K562 (cell line): ENCODE results near the gene DCUN1D4. TPM values are rescaled to one million over a fixed set of nuclear protein-coding genes. Genes with fewer than 3 reads are reported as not detected.
A peak's percentile ranks its signal among the peaks of the same experiment; 100 is the strongest.

Source experiments
- ATAC-seq: fragments of 200-7000 bp; cut with Tn5 transposase; 3 replicates; pipeline ENCODE4 v1.9.1; 2020; ENCODE audit warnings: moderate library complexity
- BruUV-seq: library from RNA; stranded (reverse); fragments of 400-500 nt; replicated peaks from 2 replicates; lab custom pipeline; 2021; lab: Mats Ljungman, UMichigan
- CTCF ChIA-PET: fragments of 300-600 bp; formaldehyde crosslinking; extraction: SDS; loops from one replicate; lab custom pipeline; 2021; ENCODE audit warnings: low intra/inter-chr PET ratio; lab: Yijun Ruan, JAX
- POLR2A ChIA-PET: fragments of 300-600, 350-650 bp; sonication (Branson Sonifier 250); formaldehyde crosslinking; extraction: SDS; loops from one replicate; lab custom pipeline; 2021; ENCODE audit warnings: antibody characterized with exemption, inconsistent platforms; lab: Yijun Ruan, JAX
- DNase-seq, 4 experiments: peaks; one replicate each; pipeline versions ENCODE4 v3.0.0 to v3.0.0-alpha.2; 2011 to 2018; ENCODE audit warnings: low spot score in 3 of 4, mixed read lengths in 3 of 4; ENCODE audit errors: extremely low read depth in 1 of 4
- FAIRE-seq: peaks from 2 replicates; lab custom pipeline; 2011; peaks lifted over from hg19 to GRCh38; lab: Jason Lieb, UNC
- H2AFZ ChIP-seq: 2 replicates; pipeline ENCODE4 v1.6.0; 2011; ENCODE audit warnings: low read depth, low read length, control low read depth, inconsistent platforms
- H3K27ac ChIP-seq: fragments of 200-600 bp; 3 replicates; pipeline ENCODE4 v1.8.0; 2011; ENCODE audit warnings: low read depth, mild to moderate bottlenecking, control low read depth, inconsistent platforms, low read length, moderate library complexity, mixed read lengths; ENCODE audit errors: extremely low read depth
- H3K27me3 ChIP-seq, 2 experiments: fragments of 300-600 bp in 1 of 2; 2 replicates in 1 of 2; 3 replicates in 1 of 2; pipeline versions ENCODE4 v1.6.0 to v1.8.0; 2011; ENCODE audit warnings: inconsistent platforms in 2 of 2, low read length in 2 of 2, mild to moderate bottlenecking in 1 of 2, mixed read lengths in 1 of 2, moderate library complexity in 1 of 2; ENCODE audit not compliant: control insufficient read depth in 2 of 2, insufficient read depth in 2 of 2
- H3K36me3 ChIP-seq: fragments of 300-600 bp; 3 replicates; pipeline ENCODE4 v1.8.0; 2011; ENCODE audit warnings: mild to moderate bottlenecking, low read length, inconsistent platforms; ENCODE audit not compliant: control insufficient read depth, insufficient read depth
- H3K4me1 ChIP-seq, 2 experiments: fragments of 200-600 bp in 1 of 2; replicated peaks in 1 of 2; 2 replicates in 1 of 2; 3 replicates in 1 of 2; pipeline versions ENCODE4 v1.5.1 to v1.8.0; 2011; ENCODE audit warnings: inconsistent platforms in 2 of 2, low read length in 2 of 2, mild to moderate bottlenecking in 1 of 2, mixed read lengths in 1 of 2, moderate library complexity in 1 of 2; ENCODE audit not compliant: control insufficient read depth in 2 of 2, insufficient read depth in 2 of 2
- H3K4me2 ChIP-seq: 2 replicates; pipeline ENCODE4 v1.6.1; 2011; ENCODE audit warnings: low read length, control low read depth, inconsistent platforms, mixed read lengths; ENCODE audit not compliant: insufficient read depth
- H3K4me3 ChIP-seq: fragments of 200-600 bp; sonication (generic), shearing (Covaris generic); 2 replicates; pipeline ENCODE4 v1.5.1; 2016; ENCODE audit warnings: control low read depth, inconsistent platforms
- H3K79me2 ChIP-seq: fragments of 200-600 bp; 3 replicates; pipeline ENCODE4 v1.8.0; 2011; ENCODE audit warnings: low read length, inconsistent platforms; ENCODE audit not compliant: control insufficient read depth, insufficient read depth
- H3K9ac ChIP-seq, 2 experiments: 2 replicates each; pipeline versions ENCODE4 v1.6.0 to v1.6.1; 2011; ENCODE audit warnings: low read depth in 2 of 2, low read length in 2 of 2, control low read depth in 1 of 2, inconsistent platforms in 1 of 2, mild to moderate bottlenecking in 1 of 2, mixed read lengths in 1 of 2; ENCODE audit not compliant: insufficient read depth in 1 of 2
- H3K9me1 ChIP-seq: one replicate; pipeline ENCODE4 v1.6.0; 2011; ENCODE audit warnings: inconsistent platforms, mild to moderate bottlenecking, low read length, moderate library complexity; ENCODE audit not compliant: control insufficient read depth, insufficient read depth
- H3K9me3 ChIP-seq: replicated peaks from 2 replicates; pipeline ENCODE4 v1.5.1; 2011; ENCODE audit warnings: low read depth, low read length, inconsistent platforms; ENCODE audit not compliant: control insufficient read depth, insufficient read depth
- H4K20me1 ChIP-seq: replicated peaks from 2 replicates; pipeline ENCODE4 v1.6.1; 2011; ENCODE audit warnings: low read length, inconsistent platforms, mixed read lengths; ENCODE audit not compliant: control insufficient read depth, insufficient read depth
- RAD51 ChIP-seq: fragments of 450-650 bp; IDR thresholded peaks from 2 replicates; pipeline ENCODE4 v1.7.1; 2016; ENCODE audit warnings: low read depth, mild to moderate bottlenecking, borderline replicate concordance
- TAF1 ChIP-seq: IDR thresholded peaks from 2 replicates; pipeline ENCODE4 v1.6.1; 2011; ENCODE audit warnings: mild to moderate bottlenecking, low read length, moderate library complexity; ENCODE audit not compliant: insufficient read depth, control insufficient read depth, severe bottlenecking; ENCODE audit errors: extremely low read depth
- YY1 ChIP-seq, 3 experiments: IDR thresholded peaks; 2 replicates each; pipeline ENCODE4 v1.6.1; 2011; ENCODE audit warnings: low read length in 2 of 3, mild to moderate bottlenecking in 2 of 3, moderate library complexity in 2 of 3, borderline replicate concordance in 1 of 3, control low read depth in 1 of 3, low read depth in 1 of 3; ENCODE audit not compliant: insufficient read depth in 3 of 3, insufficient replicate concordance in 2 of 3, control insufficient read depth in 1 of 3, insufficient read length in 1 of 3; ENCODE audit errors: extremely low read depth in 1 of 3
- WGBS: fragments of 100-300 bp; shearing (Covaris generic); methylation state at CpG from one replicate; pipeline ENCODE4 v1.1.6; 2016; ENCODE audit warnings: low coverage, mixed read lengths; ENCODE audit not compliant: insufficient coverage; ENCODE audit errors: missing lambda C conversion rate; 5-methylcytosine and 5-hydroxymethylcytosine counted together
- in situ Hi-C: fragments of 300-500 bp; cut with MboI; formaldehyde crosslinking; loops from 4 replicates; pipeline ENCODE4 v1.15.0; 2018; ENCODE audit warnings: inconsistent platforms, mixed read lengths
- intact Hi-C: fragments of 100-400 bp; cut with micrococcal nuclease; formaldehyde crosslinking; loops from 2 replicates; pipeline ENCODE4 v1.14.2; 2022
- polyA plus RNA-seq, 8 experiments: library from polyadenylated mRNA; depleted of rRNA in 4 of 8; stranded (reverse) in 5 of 8; unstranded in 3 of 8; fragments of >200 nt; fragmentation: Nextera tagmentation in 2 of 8; fragmentation: Illumina TruSeq in 1 of 8; extraction: Ambion mirVana in 2 of 8; extraction: Trizol in 1 of 8; gene quantifications; 2 replicates each; pipeline versions ENCODE4 v1.2.1 to v1.2.3, GENCODE V29; 2011 to 2014; ENCODE audit warnings: inconsistent platforms in 1 of 8, missing spikeins in 1 of 8
- total RNA-seq, 7 experiments: library from RNA; depleted of rRNA in 6 of 7; stranded (reverse); fragments of >200 nt in 6 of 7; fragmentation: Illumina TruSeq in 2 of 7; extraction: Trizol in 2 of 7; gene quantifications; 2 replicates each; pipeline versions ENCODE4 v1.2.1 to v1.2.3, GENCODE V29; 2011 to 2021; ENCODE audit warnings: low replicate concordance in 1 of 7
- TF ChIP-seq, protein P1 (sequence below): fragments of 450-650 bp; IDR thresholded peaks from 2 replicates; pipeline ENCODE4 v1.6.1; 2016; ENCODE audit warnings: mild to moderate bottlenecking, moderate library complexity

Gene DCUN1D4
- total and polyA plus RNA-seq, 9 of the 15 experiments (the other 6 are each of a cell fraction or from before 2014, with no cell fraction given) = 15.1 to 73.5 (median 23.0) TPM

DNA sequence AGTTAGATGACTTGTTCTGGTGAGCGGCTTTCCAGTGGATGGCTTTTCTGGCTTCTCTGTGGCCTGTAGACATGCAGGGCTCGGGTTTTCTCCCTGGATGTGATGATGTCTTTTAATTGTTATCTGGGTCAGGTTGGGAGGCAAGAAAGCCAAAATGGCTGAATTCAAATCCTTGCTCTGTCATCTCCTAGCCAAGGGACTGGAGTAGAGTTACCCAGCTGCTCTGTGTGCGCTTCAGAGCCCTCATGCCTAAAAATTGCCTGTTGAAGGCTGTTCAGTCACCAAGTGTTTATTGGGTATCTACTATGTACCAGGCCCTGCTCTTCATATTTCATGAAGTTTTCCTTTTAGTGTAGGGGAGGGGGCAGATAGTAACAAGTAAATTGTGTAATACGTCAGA, 7.3 kb downstream of the DCUN1D4 start:
- Histone ChIP-seq H3K9ac (no peak overlapping the region), H3K4me2 (no peak overlapping the region), H3K27me3 (no peaks in the 10 kb centered on the region), H3K36me3 (peaks cover 27% of the 10 kb centered on the region; the same call in 1 of the 3 replicates), H3K4me3 (no peak overlapping the region), H2AFZ (no peak overlapping the region), H3K27ac (no peak overlapping the region), H3K9me3 (no peaks in the 10 kb centered on the region), H4K20me1 (peaks cover 18% of the 10 kb centered on the region), H3K4me1 (peaks cover 18 to 36% of the 10 kb centered on the region in 2 experiments; a peak in 4 of 5 replicates), H3K9me1 (peaks cover 4% of the 10 kb centered on the region)
- DNase-seq (no peak), FAIRE-seq (no peak), ATAC-seq (peak; percentile 9)
- CTCF ChIA-PET = no interaction called here
- in situ Hi-C loops = no loop called here
- intact Hi-C loops = no loop called here
- BruUV-seq = no TSS peak
- POLR2A ChIA-PET = no interaction called here
- WGBS = 86% methylated on average over 4 of the region's 4 CpGs
- TF ChIP-seq RAD51 (no peak), TAF1 (no peak), YY1 (IDR thresholded peaks at IDR 0.05; ENCODE audit: borderline replicate concordance in 1 of 3, control insufficient read depth in 1 of 3, extremely low read depth in 1 of 3, insufficient read depth in 3 of 3, insufficient read length in 1 of 3, insufficient replicate concordance in 2 of 3, low read depth in 1 of 3, low read length in 2 of 3) (peak in 1 of 3 experiments; percentile 36)
- TF ChIP-seq, protein P1, sequence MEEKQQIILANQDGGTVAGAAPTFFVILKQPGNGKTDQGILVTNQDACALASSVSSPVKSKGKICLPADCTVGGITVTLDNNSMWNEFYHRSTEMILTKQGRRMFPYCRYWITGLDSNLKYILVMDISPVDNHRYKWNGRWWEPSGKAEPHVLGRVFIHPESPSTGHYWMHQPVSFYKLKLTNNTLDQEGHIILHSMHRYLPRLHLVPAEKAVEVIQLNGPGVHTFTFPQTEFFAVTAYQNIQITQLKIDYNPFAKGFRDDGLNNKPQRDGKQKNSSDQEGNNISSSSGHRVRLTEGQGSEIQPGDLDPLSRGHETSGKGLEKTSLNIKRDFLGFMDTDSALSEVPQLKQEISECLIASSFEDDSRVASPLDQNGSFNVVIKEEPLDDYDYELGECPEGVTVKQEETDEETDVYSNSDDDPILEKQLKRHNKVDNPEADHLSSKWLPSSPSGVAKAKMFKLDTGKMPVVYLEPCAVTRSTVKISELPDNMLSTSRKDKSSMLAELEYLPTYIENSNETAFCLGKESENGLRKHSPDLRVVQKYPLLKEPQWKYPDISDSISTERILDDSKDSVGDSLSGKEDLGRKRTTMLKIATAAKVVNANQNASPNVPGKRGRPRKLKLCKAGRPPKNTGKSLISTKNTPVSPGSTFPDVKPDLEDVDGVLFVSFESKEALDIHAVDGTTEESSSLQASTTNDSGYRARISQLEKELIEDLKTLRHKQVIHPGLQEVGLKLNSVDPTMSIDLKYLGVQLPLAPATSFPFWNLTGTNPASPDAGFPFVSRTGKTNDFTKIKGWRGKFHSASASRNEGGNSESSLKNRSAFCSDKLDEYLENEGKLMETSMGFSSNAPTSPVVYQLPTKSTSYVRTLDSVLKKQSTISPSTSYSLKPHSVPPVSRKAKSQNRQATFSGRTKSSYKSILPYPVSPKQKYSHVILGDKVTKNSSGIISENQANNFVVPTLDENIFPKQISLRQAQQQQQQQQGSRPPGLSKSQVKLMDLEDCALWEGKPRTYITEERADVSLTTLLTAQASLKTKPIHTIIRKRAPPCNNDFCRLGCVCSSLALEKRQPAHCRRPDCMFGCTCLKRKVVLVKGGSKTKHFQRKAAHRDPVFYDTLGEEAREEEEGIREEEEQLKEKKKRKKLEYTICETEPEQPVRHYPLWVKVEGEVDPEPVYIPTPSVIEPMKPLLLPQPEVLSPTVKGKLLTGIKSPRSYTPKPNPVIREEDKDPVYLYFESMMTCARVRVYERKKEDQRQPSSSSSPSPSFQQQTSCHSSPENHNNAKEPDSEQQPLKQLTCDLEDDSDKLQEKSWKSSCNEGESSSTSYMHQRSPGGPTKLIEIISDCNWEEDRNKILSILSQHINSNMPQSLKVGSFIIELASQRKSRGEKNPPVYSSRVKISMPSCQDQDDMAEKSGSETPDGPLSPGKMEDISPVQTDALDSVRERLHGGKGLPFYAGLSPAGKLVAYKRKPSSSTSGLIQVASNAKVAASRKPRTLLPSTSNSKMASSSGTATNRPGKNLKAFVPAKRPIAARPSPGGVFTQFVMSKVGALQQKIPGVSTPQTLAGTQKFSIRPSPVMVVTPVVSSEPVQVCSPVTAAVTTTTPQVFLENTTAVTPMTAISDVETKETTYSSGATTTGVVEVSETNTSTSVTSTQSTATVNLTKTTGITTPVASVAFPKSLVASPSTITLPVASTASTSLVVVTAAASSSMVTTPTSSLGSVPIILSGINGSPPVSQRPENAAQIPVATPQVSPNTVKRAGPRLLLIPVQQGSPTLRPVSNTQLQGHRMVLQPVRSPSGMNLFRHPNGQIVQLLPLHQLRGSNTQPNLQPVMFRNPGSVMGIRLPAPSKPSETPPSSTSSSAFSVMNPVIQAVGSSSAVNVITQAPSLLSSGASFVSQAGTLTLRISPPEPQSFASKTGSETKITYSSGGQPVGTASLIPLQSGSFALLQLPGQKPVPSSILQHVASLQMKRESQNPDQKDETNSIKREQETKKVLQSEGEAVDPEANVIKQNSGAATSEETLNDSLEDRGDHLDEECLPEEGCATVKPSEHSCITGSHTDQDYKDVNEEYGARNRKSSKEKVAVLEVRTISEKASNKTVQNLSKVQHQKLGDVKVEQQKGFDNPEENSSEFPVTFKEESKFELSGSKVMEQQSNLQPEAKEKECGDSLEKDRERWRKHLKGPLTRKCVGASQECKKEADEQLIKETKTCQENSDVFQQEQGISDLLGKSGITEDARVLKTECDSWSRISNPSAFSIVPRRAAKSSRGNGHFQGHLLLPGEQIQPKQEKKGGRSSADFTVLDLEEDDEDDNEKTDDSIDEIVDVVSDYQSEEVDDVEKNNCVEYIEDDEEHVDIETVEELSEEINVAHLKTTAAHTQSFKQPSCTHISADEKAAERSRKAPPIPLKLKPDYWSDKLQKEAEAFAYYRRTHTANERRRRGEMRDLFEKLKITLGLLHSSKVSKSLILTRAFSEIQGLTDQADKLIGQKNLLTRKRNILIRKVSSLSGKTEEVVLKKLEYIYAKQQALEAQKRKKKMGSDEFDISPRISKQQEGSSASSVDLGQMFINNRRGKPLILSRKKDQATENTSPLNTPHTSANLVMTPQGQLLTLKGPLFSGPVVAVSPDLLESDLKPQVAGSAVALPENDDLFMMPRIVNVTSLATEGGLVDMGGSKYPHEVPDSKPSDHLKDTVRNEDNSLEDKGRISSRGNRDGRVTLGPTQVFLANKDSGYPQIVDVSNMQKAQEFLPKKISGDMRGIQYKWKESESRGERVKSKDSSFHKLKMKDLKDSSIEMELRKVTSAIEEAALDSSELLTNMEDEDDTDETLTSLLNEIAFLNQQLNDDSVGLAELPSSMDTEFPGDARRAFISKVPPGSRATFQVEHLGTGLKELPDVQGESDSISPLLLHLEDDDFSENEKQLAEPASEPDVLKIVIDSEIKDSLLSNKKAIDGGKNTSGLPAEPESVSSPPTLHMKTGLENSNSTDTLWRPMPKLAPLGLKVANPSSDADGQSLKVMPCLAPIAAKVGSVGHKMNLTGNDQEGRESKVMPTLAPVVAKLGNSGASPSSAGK = no peak
- TF ChIP-seq, all 486 proteins: peak for 1
- peaks cover 100% of the 10 kb centered on the region for H3K79me2 ChIP-seq
